Activated naive CD8-positive, alpha-beta T cell treated with anti-CD3 and anti-CD28 coated beads for 36 hours (primary cell): ENCODE results near the gene KLHL4. TPM values are rescaled to one million over a fixed set of nuclear protein-coding genes. Genes with fewer than 3 reads are reported as not detected.
"Not testable (repeated sequence)": the region's sequence is repeated elsewhere in the genome, so short reads cannot be mapped to it uniquely, and the experiment has no call there.

Source experiments
- DNase-seq: peaks from one replicate; pipeline ENCODE4 v3.0.0; 2021
- H3K27ac Mint-ChIP-seq: one replicate; pipeline ENCODE4 v1.8.0; 2022; ENCODE audit warnings: mild to moderate bottlenecking, moderate library complexity, mixed read lengths
- H3K27me3 Mint-ChIP-seq: one replicate; pipeline ENCODE4 v1.8.0; 2022; ENCODE audit warnings: mild to moderate bottlenecking, mixed read lengths
- H3K36me3 Mint-ChIP-seq: one replicate; pipeline ENCODE4 v1.8.0; 2021; ENCODE audit warnings: mild to moderate bottlenecking, mixed read lengths
- H3K4me1 Mint-ChIP-seq: one replicate; pipeline ENCODE4 v1.8.0; 2021; ENCODE audit warnings: mixed read lengths
- H3K4me3 Mint-ChIP-seq: one replicate; pipeline ENCODE4 v1.8.0; 2022; ENCODE audit warnings: mild to moderate bottlenecking, moderate library complexity, mixed read lengths
- H3K9me3 Mint-ChIP-seq: one replicate; pipeline ENCODE4 v1.8.0; 2022; ENCODE audit warnings: mixed read lengths
- total RNA-seq, 2 experiments: library from RNA; stranded (reverse); gene quantifications; one replicate each; pipeline ENCODE4 v1.2.3, GENCODE V29; 2021

The KLHL4 gene, protein sequence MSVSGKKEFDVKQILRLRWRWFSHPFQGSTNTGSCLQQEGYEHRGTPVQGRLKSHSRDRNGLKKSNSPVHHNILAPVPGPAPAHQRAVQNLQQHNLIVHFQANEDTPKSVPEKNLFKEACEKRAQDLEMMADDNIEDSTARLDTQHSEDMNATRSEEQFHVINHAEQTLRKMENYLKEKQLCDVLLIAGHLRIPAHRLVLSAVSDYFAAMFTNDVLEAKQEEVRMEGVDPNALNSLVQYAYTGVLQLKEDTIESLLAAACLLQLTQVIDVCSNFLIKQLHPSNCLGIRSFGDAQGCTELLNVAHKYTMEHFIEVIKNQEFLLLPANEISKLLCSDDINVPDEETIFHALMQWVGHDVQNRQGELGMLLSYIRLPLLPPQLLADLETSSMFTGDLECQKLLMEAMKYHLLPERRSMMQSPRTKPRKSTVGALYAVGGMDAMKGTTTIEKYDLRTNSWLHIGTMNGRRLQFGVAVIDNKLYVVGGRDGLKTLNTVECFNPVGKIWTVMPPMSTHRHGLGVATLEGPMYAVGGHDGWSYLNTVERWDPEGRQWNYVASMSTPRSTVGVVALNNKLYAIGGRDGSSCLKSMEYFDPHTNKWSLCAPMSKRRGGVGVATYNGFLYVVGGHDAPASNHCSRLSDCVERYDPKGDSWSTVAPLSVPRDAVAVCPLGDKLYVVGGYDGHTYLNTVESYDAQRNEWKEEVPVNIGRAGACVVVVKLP
- not detected for total RNA-seq

- Mint-ChIP-seq H3K27me3 (no peaks in the 10 kb centered on the region), H3K36me3 (no peaks in the 10 kb centered on the region), H3K9me3 (no peaks in the 10 kb centered on the region), H3K4me1 (no peaks in the 10 kb centered on the region), H3K4me3 (no peak within 1 kb of the TSS), H3K27ac (no peak within 1 kb of the TSS)
- DNase-seq = no peak
Observed at GRCh38 chrX:87517571-87518141, at the start of gene KLHL4. Gene KLHL4 (plus strand): TSS chrX:87517802. CDS start chrX:87517894, 92 bp downstream.

GRCh38 chrX:87468941-87469340, 48.7 kb upstream of the KLHL4 start:
- no peaks in the 10 kb centered on the region for H3K27me3 Mint-ChIP-seq
- no peaks in the 10 kb centered on the region for H3K4me1 Mint-ChIP-seq
- no peak overlapping the region for H3K27ac Mint-ChIP-seq
- H3K4me3 Mint-ChIP-seq = no peak overlapping the region
- no peak for DNase-seq
- no peaks in the 10 kb centered on the region for H3K36me3 Mint-ChIP-seq
- no peaks in the 10 kb centered on the region for H3K9me3 Mint-ChIP-seq

DNA sequence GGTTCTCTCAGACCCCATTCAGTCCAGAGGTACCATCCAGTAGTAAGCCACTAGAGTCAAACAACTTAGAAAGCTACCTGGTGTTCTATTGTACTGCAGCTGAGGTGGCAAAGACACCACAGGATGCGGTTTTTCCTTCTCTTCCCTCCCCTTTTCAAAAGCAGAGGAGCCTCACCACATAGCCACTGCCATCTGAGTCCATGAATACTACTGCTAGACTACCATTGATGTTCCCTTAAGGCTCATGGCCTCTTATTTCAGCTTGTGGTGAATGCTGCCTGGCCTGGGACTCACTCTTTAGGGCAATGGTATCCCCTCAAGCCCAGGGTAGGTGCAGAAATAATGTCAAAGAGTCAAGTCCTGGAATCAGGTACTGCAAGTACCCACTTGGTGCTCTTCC, 41.8 kb upstream of the KLHL4 start:
- Mint-ChIP-seq H3K9me3 (no peaks in the 10 kb centered on the region), H3K36me3 (no peaks in the 10 kb centered on the region), H3K4me1 (no peaks in the 10 kb centered on the region), H3K27me3 (no peaks in the 10 kb centered on the region), H3K27ac (no peak overlapping the region), H3K4me3 (no peak overlapping the region)
- DNase-seq = no peak

DNA sequence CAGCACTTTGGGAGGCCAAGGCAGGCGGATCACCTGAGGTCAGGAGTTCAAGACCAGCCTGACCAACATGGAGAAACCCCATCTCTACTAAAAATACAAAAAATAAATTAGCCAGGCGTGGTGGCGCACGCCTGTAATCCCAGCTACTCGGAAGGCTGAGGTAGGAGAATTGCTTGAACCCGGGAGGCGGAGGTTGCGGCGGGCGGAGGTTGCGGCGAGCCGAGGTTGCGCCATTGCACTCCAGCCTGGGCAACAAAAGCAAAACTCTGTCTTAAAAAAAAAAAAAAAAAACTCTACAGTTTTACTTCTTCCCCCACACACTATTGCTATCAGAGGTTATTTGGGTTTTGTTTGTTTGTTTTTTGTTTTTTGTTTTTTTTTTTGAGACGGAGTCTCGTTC, 38.9 kb upstream of the KLHL4 start:
- not testable (repeated sequence) for H3K9me3 Mint-ChIP-seq, H3K4me3 Mint-ChIP-seq, H3K27ac Mint-ChIP-seq, DNase-seq, H3K4me1 Mint-ChIP-seq, H3K27me3 Mint-ChIP-seq, H3K36me3 Mint-ChIP-seq

DNA sequence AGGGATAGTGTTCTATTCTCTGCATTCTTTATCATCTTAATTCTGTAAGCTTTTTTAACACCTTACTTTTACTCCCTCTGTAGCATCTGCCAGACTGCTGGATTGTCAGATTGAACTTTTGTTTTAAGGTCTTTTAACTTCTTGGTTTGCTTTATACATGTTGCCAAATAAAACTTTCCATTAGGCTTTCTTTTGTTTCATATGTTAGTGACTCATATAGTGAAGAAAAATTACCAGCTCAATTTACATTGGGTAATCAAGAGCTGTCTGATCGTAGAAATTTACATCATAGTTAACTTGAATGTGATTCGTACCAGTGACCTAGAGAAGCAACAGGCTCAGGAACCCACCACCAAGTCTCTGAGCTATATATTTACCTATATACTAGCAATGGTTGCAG, 28.5 kb upstream of the KLHL4 start:
- Mint-ChIP-seq H3K27ac (no peak overlapping the region), H3K36me3 (no peaks in the 10 kb centered on the region), H3K4me3 (no peak overlapping the region), H3K27me3 (no peaks in the 10 kb centered on the region), H3K4me1 (no peaks in the 10 kb centered on the region), H3K9me3 (no peaks in the 10 kb centered on the region)
- DNase-seq = no peak

DNA sequence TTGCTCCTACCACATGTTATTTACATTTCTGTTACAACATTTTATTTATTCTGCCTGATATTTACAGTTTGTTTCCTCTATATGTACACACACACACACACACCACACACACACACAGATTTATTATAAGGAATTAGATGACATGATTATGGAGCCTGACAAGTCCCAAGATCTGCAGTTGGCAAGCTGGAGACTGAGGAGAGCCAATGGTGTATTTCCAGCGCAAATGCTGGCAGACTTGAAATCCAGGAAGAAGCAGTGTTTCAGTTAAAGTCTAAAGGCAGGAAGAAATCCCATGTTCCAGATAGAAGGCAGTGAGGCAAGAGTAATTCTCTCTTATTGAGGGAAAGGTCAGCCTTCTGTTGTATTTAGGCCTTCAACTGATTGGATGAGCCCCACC, 1.8 kb upstream of the KLHL4 start:
- H3K9me3 Mint-ChIP-seq = no peaks in the 10 kb centered on the region
- H3K27me3 Mint-ChIP-seq = no peaks in the 10 kb centered on the region
- no peaks in the 10 kb centered on the region for H3K4me1 Mint-ChIP-seq
- H3K36me3 Mint-ChIP-seq = no peaks in the 10 kb centered on the region
- no peak overlapping the region for H3K27ac Mint-ChIP-seq
- no peak for DNase-seq
- no peak overlapping the region for H3K4me3 Mint-ChIP-seq

DNA sequence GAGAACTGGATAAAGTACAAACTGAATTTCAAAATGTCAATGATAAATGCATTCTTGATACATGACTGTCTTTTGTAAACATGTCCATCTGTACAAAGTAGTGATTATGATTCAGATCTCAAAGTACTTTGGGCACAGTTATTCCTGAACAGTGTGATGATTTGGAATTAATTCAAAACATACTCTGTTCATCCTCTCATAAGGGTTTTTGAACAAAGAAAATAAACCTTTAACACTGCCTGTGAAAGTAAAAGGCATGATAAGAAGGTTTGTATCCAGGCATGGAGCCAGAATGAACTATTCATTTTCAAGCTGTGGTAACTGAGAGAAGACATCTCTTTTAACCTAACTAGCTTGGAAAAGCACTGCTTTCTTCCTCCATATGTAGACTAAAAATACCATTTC, 883 bp upstream of the KLHL4 start:
- H3K27me3 Mint-ChIP-seq = no peaks in the 10 kb centered on the region
- no peaks in the 10 kb centered on the region for H3K36me3 Mint-ChIP-seq
- H3K9me3 Mint-ChIP-seq = no peaks in the 10 kb centered on the region
- H3K27ac Mint-ChIP-seq = no peak overlapping the region
- no peaks in the 10 kb centered on the region for H3K4me1 Mint-ChIP-seq
- DNase-seq = no peak
- H3K4me3 Mint-ChIP-seq = no peak overlapping the region

DNA sequence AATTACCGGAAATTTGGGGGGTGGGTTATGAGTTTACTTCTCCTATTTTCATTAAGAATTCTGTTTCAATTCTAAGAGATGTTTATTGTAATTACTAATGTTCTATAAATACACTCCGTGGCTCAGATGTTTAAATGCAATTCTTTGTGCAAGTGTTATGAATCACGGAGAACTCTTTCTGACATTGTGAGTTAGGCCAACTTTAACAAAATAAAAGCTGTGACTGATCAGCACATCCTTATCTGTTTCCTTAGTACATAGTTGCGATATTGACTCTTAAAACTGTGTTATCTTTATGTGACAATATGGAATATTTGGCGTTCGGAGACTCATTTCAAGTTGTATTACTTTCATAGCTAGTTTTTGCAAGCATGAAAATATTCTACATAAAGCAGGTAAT, 902 bp downstream of the KLHL4 start:
- Mint-ChIP-seq H3K4me1 (no peaks in the 10 kb centered on the region), H3K4me3 (no peak overlapping the region), H3K27ac (no peak overlapping the region), H3K9me3 (no peaks in the 10 kb centered on the region), H3K27me3 (no peaks in the 10 kb centered on the region), H3K36me3 (no peaks in the 10 kb centered on the region)
- DNase-seq = no peak

GRCh38 chrX:87525771-87526229, 8.2 kb downstream of the KLHL4 start:
- no peak overlapping the region for H3K27ac Mint-ChIP-seq
- no peak for DNase-seq
- H3K36me3 Mint-ChIP-seq = no peaks in the 10 kb centered on the region
- no peak overlapping the region for H3K4me3 Mint-ChIP-seq
- no peaks in the 10 kb centered on the region for H3K4me1 Mint-ChIP-seq
- H3K27me3 Mint-ChIP-seq = no peaks in the 10 kb centered on the region
- no peaks in the 10 kb centered on the region for H3K9me3 Mint-ChIP-seq

DNA sequence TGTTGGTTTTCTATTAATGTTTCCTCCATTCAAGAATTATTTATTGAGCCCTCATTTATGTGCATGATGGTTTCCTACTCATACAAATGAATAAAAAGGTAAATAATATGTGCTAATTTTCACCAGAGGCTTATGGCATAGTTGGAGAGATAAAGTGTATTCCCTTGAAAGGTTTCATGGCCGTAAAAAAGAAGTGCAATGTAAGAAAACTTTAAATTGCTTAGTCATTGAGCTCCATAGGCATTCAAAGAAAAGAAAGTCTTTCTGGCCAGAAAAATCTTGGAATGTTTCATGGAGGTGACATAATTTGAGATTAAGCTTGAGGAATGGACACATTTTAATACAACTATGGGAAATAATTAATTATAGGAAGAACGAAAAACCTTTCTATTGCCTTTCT, 8.7 kb downstream of the KLHL4 start:
- DNase-seq = no peak
- H3K27me3 Mint-ChIP-seq = no peaks in the 10 kb centered on the region
- H3K27ac Mint-ChIP-seq = no peak overlapping the region
- no peak overlapping the region for H3K4me3 Mint-ChIP-seq
- no peaks in the 10 kb centered on the region for H3K36me3 Mint-ChIP-seq
- H3K9me3 Mint-ChIP-seq = no peaks in the 10 kb centered on the region
- no peaks in the 10 kb centered on the region for H3K4me1 Mint-ChIP-seq

GRCh38 chrX:87528487-87528886, 10.9 kb downstream of the KLHL4 start:
- Mint-ChIP-seq H3K36me3 (no peaks in the 10 kb centered on the region), H3K27me3 (no peaks in the 10 kb centered on the region), H3K4me1 (no peaks in the 10 kb centered on the region), H3K4me3 (no peak overlapping the region), H3K27ac (no peak overlapping the region), H3K9me3 (no peaks in the 10 kb centered on the region)
- DNase-seq = no peak

DNA sequence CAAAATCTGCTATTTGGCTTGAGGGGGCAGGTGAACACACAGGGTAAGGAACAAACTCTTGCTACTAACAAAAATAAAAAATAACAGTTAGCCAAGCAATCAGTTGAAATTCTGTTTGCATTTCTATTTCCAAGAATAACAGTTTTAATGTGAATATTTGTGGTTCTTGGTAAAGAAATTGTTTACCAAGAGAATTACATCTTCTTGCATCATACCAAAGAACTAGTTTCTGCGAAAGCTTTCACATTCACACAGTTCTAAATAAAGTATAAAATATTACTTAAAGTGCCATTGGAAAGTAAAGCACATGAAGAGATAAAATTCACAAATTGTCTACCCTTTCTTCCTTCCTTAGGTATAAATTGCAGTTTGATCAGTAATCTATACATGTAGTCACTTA, 54.4 kb downstream of the KLHL4 start:
- Mint-ChIP-seq H3K9me3 (no peaks in the 10 kb centered on the region), H3K4me1 (no peaks in the 10 kb centered on the region), H3K4me3 (no peak overlapping the region), H3K27me3 (no peaks in the 10 kb centered on the region), H3K27ac (no peak overlapping the region), H3K36me3 (no peaks in the 10 kb centered on the region)
- no peak for DNase-seq

GRCh38 chrX:87572901-87573300, 55.3 kb downstream of the KLHL4 start:
- Mint-ChIP-seq H3K27me3 (no peaks in the 10 kb centered on the region), H3K27ac (no peak overlapping the region), H3K9me3 (no peaks in the 10 kb centered on the region), H3K4me3 (no peak overlapping the region), H3K4me1 (no peaks in the 10 kb centered on the region), H3K36me3 (no peaks in the 10 kb centered on the region)
- DNase-seq = no peak

GRCh38 chrX:87578978-87579377, 61.4 kb downstream of the KLHL4 start:
- peaks cover 2% of the 10 kb centered on the region for H3K9me3 Mint-ChIP-seq
- no peak overlapping the region for H3K27ac Mint-ChIP-seq
- DNase-seq = no peak
- no peaks in the 10 kb centered on the region for H3K36me3 Mint-ChIP-seq
- no peak overlapping the region for H3K4me3 Mint-ChIP-seq
- H3K4me1 Mint-ChIP-seq = no peaks in the 10 kb centered on the region
- H3K27me3 Mint-ChIP-seq = no peaks in the 10 kb centered on the region

DNA sequence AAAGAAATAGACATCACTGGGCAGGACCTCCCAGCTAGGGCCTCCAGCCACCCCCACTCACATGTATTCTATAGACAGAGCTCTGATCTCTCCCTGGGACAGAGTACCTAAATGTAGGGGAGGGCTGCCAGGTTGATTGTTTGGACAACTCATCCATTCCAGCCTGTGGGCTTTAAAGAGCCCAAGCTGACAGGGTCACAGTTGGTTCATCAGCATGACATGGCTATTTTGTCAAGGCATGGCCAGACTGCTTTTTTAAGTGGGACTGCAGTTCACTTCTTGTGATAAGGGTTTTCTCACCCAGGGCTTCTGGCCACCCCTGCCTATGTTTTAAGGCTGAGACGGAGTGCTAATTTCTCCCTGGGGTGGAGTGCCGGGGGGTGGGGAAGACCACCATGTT, 63.3 kb downstream of the KLHL4 start:
- H3K9me3 Mint-ChIP-seq = peaks cover 3% of the 10 kb centered on the region
- no peaks in the 10 kb centered on the region for H3K4me1 Mint-ChIP-seq
- H3K36me3 Mint-ChIP-seq = no peaks in the 10 kb centered on the region
- no peak overlapping the region for H3K27ac Mint-ChIP-seq
- no peak for DNase-seq
- no peak overlapping the region for H3K4me3 Mint-ChIP-seq
- H3K27me3 Mint-ChIP-seq = no peaks in the 10 kb centered on the region
